ENCODE measurements around the gene CDC34. TPM values are rescaled to one million over a fixed set of nuclear protein-coding genes. Genes with fewer than 3 reads are reported as not detected.
"Not testable (repeated sequence)": the region's sequence is repeated elsewhere in the genome, so short reads cannot be mapped to it uniquely, and the experiment has no call there.

CDC34 gene
- total RNA-seq, 1 donor from 2014 or later, result 86.3 TPM

GRCh38 chr19:579111-579841, 47.7 kb downstream of the CDC34 start:
- intact Hi-C loops (cut with DNase I), result no loop called here
- DNase-seq (peak; percentile 44), ATAC-seq (ENCODE audit: poor library complexity) (no peak)

- DNase-seq, result no peak
- ATAC-seq (ENCODE audit: poor library complexity), result no peak
- intact Hi-C loops (cut with DNase I), result no loop called here
These were observed 48.2 kb downstream of the CDC34 start for GRCh38 chr19:579842-580155.

GRCh38 chr19:580274-580835, 48.8 kb downstream of the CDC34 start:
- intact Hi-C loops (cut with DNase I), result no loop called here
- no peak for ATAC-seq (ENCODE audit: poor library complexity)
- peak; percentile 33 for DNase-seq

GRCh38 chr19:581399-582111, 50.0 kb downstream of the CDC34 start:
- DNase-seq (peak; percentile 58), ATAC-seq (ENCODE audit: poor library complexity) (no peak)
- intact Hi-C loops (cut with DNase I), result no loop called here

- ATAC-seq (ENCODE audit: poor library complexity), result no peak
- no peak for DNase-seq
- intact Hi-C loops (cut with DNase I), result no loop called here
These were observed 51.1 kb downstream of the CDC34 start for GRCh38 chr19:582497-583197.

- intact Hi-C loops (cut with DNase I), result no loop called here
- ATAC-seq (ENCODE audit: poor library complexity), result peak; percentile 1
These were observed 51.8 kb downstream of the CDC34 start for GRCh38 chr19:583198-583967.

GRCh38 chr19:583968-584239, 52.3 kb downstream of the CDC34 start:
- ATAC-seq (ENCODE audit: poor library complexity), result peak; percentile 1
- intact Hi-C loops (cut with DNase I), result no loop called here
- no peak for DNase-seq

More at GRCh38 chr19:583198-583967, 51.8 kb downstream of the CDC34 start:
- DNase-seq, result no peak

GRCh38 chr19:584240-585001, 52.9 kb downstream of the CDC34 start:
- DNase-seq, result peak; percentile 68
- intact Hi-C loops (cut with DNase I), result no loop called here
- peak; percentile 77 for ATAC-seq (ENCODE audit: poor library complexity)

GRCh38 chr19:585146-585545, 53.6 kb downstream of the CDC34 start:
- not testable (repeated sequence) for DNase-seq

GRCh38 chr19:585551-586110, 54.1 kb downstream of the CDC34 start:
- ATAC-seq (ENCODE audit: poor library complexity) (no peak), DNase-seq (no peak)
- intact Hi-C loops (cut with DNase I), result no loop called here

More at GRCh38 chr19:585146-585545, 53.6 kb downstream of the CDC34 start:
- ATAC-seq (ENCODE audit: poor library complexity); intact Hi-C loops (cut with DNase I): not testable (repeated sequence)

- peak; percentile 78 for DNase-seq
- intact Hi-C loops (cut with DNase I), result no loop called here
- ATAC-seq (ENCODE audit: poor library complexity), result peak; percentile 28
These were observed 56.7 kb downstream of the CDC34 start for GRCh38 chr19:588093-588740.

GRCh38 chr19:588741-589692, 57.5 kb downstream of the CDC34 start:
- no peak for DNase-seq
- ATAC-seq (ENCODE audit: poor library complexity), result no peak
- intact Hi-C loops (cut with DNase I), result no loop called here

GRCh38 chr19:589693-590395, 58.3 kb downstream of the CDC34 start, which contains the start of gene HCN2:
Gene HCN2 (plus strand): TSS chr19:589881. CDS start chr19:589946, 65 bp downstream.
- DNase-seq, result no peak
- no peak for ATAC-seq (ENCODE audit: poor library complexity)
- intact Hi-C loops (cut with DNase I), result no loop called here

- DNase-seq, result no peak
- ATAC-seq (ENCODE audit: poor library complexity), result no peak
- intact Hi-C loops (cut with DNase I), result no loop called here
These were observed 58.8 kb downstream of the CDC34 start for GRCh38 chr19:590396-590745.

- DNase-seq (no peak), ATAC-seq (ENCODE audit: poor library complexity) (no peak)
- intact Hi-C loops (cut with DNase I), result no loop called here
These were observed 59.2 kb downstream of the CDC34 start for GRCh38 chr19:590750-591098.
